ENCODE measurements around the gene VPS37B. TPM values are rescaled to one million over a fixed set of nuclear protein-coding genes. Genes with fewer than 3 reads are reported as not detected.
"Not testable (repeated sequence)": the region's sequence is repeated elsewhere in the genome, so short reads cannot be mapped to it uniquely, and the experiment has no call there.

VPS37B gene
- total RNA-seq, 2 donors from 2014 or later = 10.1 to 11.1 TPM

GRCh38 chr12:122891661-122892525, 4.0 kb downstream of the VPS37B start:
- no peak overlapping the region for H3K27ac Mint-ChIP-seq
- ATAC-seq (no peak), DNase-seq (ENCODE audit: low spot score in 2 of 2) (no peak)
- peaks cover 0 to 7% of the 10 kb centered on the region in 2 donors for H3K9me3 Mint-ChIP-seq
- H3K36me3 Mint-ChIP-seq = peaks cover 16 to 18% of the 10 kb centered on the region in 2 donors

- Mint-ChIP-seq H3K9me3 (no peaks in the 10 kb centered on the region), H3K36me3 (peaks cover 0 to under 1% of the 10 kb centered on the region in 2 donors), H3K27ac (peak overlapping the region; percentile 40 to 77)
- no peak for DNase-seq (ENCODE audit: low spot score in 2 of 2)
- ATAC-seq = no peak
These were observed 6.0 kb downstream of the VPS37B start for GRCh38 chr12:122889761-122890520.

GRCh38 chr12:122888232-122888752, 7.6 kb downstream of the VPS37B start:
- peaks cover 0 to 8% of the 10 kb centered on the region in 2 donors for H3K36me3 Mint-ChIP-seq
- peak in 1 of 2 donors; percentile 48 for DNase-seq (ENCODE audit: low spot score in 2 of 2)
- peak; percentile 64 to 80 for ATAC-seq
- H3K27ac Mint-ChIP-seq = peak overlapping the region; percentile 77 to 90
- peaks cover 0 to 4% of the 10 kb centered on the region in 2 donors for H3K9me3 Mint-ChIP-seq

- DNase-seq (ENCODE audit: low spot score in 2 of 2) = no peak
- H3K9me3 Mint-ChIP-seq = peaks cover 0 to 4% of the 10 kb centered on the region in 2 donors
These were observed 8.1 kb downstream of the VPS37B start for GRCh38 chr12:122887819-122888212.

GRCh38 chr12:122886851-122887818, 8.8 kb downstream of the VPS37B start:
- Mint-ChIP-seq H3K9me3 (peaks cover 0 to 4% of the 10 kb centered on the region in 2 donors), H3K36me3 (peaks cover 0 to 11% of the 10 kb centered on the region in 2 donors)
- DNase-seq (ENCODE audit: low spot score in 2 of 2) = peak; percentile 66 to 76

More at GRCh38 chr12:122887819-122888212, 8.1 kb downstream of the VPS37B start:
- Mint-ChIP-seq H3K36me3 (peaks cover 0 to 11% of the 10 kb centered on the region in 2 donors), H3K27ac (peak overlapping the region; percentile 77 to 90)
- no peak for ATAC-seq

GRCh38 chr12:122886161-122886560, 9.8 kb downstream of the VPS37B start:
- no peak for DNase-seq (ENCODE audit: low spot score in 2 of 2)
- Mint-ChIP-seq H3K36me3 (peaks cover 0 to 11% of the 10 kb centered on the region in 2 donors), H3K27ac (no peak overlapping the region), H3K9me3 (peaks cover 0 to 4% of the 10 kb centered on the region in 2 donors)
- no peak for ATAC-seq

More at GRCh38 chr12:122886851-122887818, 8.8 kb downstream of the VPS37B start:
- ATAC-seq = peak; percentile 77 to 78
- H3K27ac Mint-ChIP-seq = peak overlapping the region; percentile 77 to 90

- peaks cover 0 to 4% of the 10 kb centered on the region in 2 donors for H3K9me3 Mint-ChIP-seq
- DNase-seq (ENCODE audit: low spot score in 2 of 2) (no peak), ATAC-seq (no peak)
- peak overlapping the region in 1 of 2 donors; percentile 24 for H3K27ac Mint-ChIP-seq
- peaks cover 0 to 11% of the 10 kb centered on the region in 2 donors for H3K36me3 Mint-ChIP-seq
These were observed 11.1 kb downstream of the VPS37B start for GRCh38 chr12:122884860-122885259.

- DNase-seq (ENCODE audit: low spot score in 2 of 2) (no peak), ATAC-seq (no peak)
- Mint-ChIP-seq H3K9me3 (peaks cover 0 to 4% of the 10 kb centered on the region in 2 donors), H3K27ac (no peak overlapping the region), H3K36me3 (peaks cover 0 to 11% of the 10 kb centered on the region in 2 donors)
These were observed 11.7 kb downstream of the VPS37B start for GRCh38 chr12:122884091-122884826.

GRCh38 chr12:122882908-122883558, 12.9 kb downstream of the VPS37B start:
- Mint-ChIP-seq H3K27ac (no peak overlapping the region), H3K36me3 (peaks cover 0 to 11% of the 10 kb centered on the region in 2 donors), H3K9me3 (peaks cover 0 to 4% of the 10 kb centered on the region in 2 donors)
- peak in 1 of 2 donors; percentile 25 for DNase-seq (ENCODE audit: low spot score in 2 of 2)
- ATAC-seq = no peak

- DNase-seq (ENCODE audit: low spot score in 2 of 2) (no peak), ATAC-seq (peak in 1 of 2 donors; percentile 50)
- Mint-ChIP-seq H3K27ac (no peak overlapping the region), H3K36me3 (peaks cover 0 to 11% of the 10 kb centered on the region in 2 donors), H3K9me3 (peaks cover 0 to 4% of the 10 kb centered on the region in 2 donors)
These were observed 15.3 kb downstream of the VPS37B start for GRCh38 chr12:122880668-122881067.

- H3K9me3 Mint-ChIP-seq = peaks cover 0 to 4% of the 10 kb centered on the region in 2 donors
- no peak overlapping the region for H3K27ac Mint-ChIP-seq
- ATAC-seq (no peak), DNase-seq (ENCODE audit: low spot score in 2 of 2) (no peak)
- peaks cover 0 to 11% of the 10 kb centered on the region in 2 donors for H3K36me3 Mint-ChIP-seq
These were observed 15.7 kb downstream of the VPS37B start for GRCh38 chr12:122880155-122880667.

GRCh38 chr12:122878780-122879612, 16.9 kb downstream of the VPS37B start:
- ATAC-seq (no peak), DNase-seq (ENCODE audit: low spot score in 2 of 2) (no peak)
- H3K9me3 Mint-ChIP-seq = peaks cover 0 to 4% of the 10 kb centered on the region in 2 donors
- H3K36me3 Mint-ChIP-seq = peaks cover 0 to 10% of the 10 kb centered on the region in 2 donors
- H3K27ac Mint-ChIP-seq = no peak overlapping the region

GRCh38 chr12:122876731-122877130, 19.2 kb downstream of the VPS37B start:
- ATAC-seq = no peak
- Mint-ChIP-seq H3K9me3 (no peaks in the 10 kb centered on the region), H3K36me3 (no peaks in the 10 kb centered on the region), H3K27ac (no peak overlapping the region)
- no peak for DNase-seq (ENCODE audit: low spot score in 2 of 2)

GRCh38 chr12:122876281-122876680, 19.6 kb downstream of the VPS37B start:
- H3K36me3 Mint-ChIP-seq; DNase-seq (ENCODE audit: low spot score in 2 of 2); H3K9me3 Mint-ChIP-seq; ATAC-seq: not testable (repeated sequence)
- peak overlapping the region; percentile 44 to 46 for H3K27ac Mint-ChIP-seq

Data from activated naive CD4-positive, alpha-beta T cell treated with anti-CD3 and anti-CD28 coated beads, Interleukin-2, amount 50 U/mL, for 72 hours (primary cell).